HG03565 (cell line): Measurements from ENCODE around the gene MALT1.
A peak's percentile ranks its signal among the peaks of the same experiment; 100 is the strongest.

ENCODE experiments used
- ATAC-seq: cut with Tn5 transposase; IDR thresholded peaks from one replicate; pipeline ENCODE4 v1.9.1; 2021; ENCODE audit warnings: mild to moderate bottlenecking, moderate library complexity; ENCODE audit not compliant: unreplicated experiment

The MALT1 gene

GRCh38 chr18:58687871-58688308, 16.6 kb downstream of the MALT1 start:
- ATAC-seq = peak; percentile 88

GRCh38 chr18:58690259-58690658, 19.0 kb downstream of the MALT1 start:
- no peak for ATAC-seq

DNA sequence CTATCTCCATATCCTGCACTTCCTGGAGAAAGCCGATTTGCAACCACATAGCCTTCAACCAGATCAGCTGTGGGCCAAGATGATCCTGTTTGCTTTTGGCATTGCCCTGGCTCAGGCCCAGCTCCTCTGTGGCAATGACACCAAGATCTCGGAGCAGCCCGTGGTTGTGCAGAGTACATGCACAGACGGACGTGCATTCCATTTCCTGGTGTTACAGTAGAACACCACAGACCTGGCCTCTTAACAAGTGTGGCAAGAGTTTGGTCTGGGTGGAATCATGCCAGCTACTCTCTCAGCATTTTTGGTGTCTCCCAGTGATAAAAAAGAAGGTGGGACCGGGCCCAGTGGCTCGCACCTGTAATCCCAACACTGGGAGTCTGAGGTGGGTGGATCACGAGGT, 20.0 kb downstream of the MALT1 start:
- no peak for ATAC-seq

GRCh38 chr18:58692422-58693185, 21.3 kb downstream of the MALT1 start:
- no peak for ATAC-seq

DNA sequence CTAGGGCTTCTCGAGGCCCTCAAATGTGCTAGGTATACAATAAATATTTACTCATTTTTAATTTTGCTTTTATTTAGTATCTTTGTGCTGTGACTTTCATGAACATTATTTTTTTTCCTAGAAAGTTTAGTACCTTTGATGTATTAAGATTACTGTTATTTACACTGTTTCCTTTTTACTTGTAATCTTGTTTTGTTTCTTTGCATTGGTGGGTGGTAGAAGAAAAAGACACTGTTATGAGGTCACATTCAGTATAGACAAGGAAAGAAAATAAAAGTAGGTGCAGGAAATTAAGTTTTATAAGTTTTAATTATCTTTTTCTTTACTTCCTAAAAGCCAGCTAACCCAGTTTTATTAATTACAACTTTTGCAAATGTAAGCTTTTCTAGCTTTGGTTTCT, 23.0 kb downstream of the MALT1 start:
- no peak for ATAC-seq

DNA sequence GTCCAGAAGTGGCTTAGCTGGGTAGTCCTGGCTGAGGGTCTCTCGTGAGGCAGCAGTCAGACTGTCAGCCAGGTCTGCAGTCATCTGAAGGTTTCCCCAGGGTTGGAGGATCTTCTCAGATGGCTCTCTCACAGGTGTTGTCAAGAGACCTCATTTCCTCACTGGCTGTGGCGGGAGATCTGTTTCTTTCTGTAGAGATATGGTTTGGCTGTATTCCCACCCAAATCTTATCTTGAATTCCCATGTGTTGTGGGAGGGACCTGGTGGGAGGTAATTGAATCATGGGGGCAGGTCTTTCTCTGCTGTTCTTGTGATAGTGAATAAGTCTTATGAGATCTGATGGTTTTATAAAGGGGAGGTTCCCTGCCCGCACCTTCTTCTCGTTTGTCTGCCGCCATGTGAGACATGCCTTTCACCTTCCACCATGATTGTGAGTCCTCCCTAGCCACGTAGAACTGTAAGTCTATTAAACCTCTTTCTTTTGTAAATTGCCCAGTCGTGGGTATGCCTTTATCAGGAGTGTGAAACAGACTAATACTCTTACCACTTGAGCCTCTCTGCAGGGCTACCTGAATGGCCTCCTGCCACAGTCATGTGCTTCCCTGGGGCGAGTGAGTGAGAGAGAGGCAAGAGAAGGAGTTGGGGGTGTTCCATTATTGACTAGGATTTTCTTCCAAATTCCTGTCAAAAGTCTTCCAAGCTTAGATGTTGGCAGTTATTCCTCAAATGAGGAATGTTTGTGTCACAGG, 23.6 kb downstream of the MALT1 start:
- no peak for ATAC-seq

DNA sequence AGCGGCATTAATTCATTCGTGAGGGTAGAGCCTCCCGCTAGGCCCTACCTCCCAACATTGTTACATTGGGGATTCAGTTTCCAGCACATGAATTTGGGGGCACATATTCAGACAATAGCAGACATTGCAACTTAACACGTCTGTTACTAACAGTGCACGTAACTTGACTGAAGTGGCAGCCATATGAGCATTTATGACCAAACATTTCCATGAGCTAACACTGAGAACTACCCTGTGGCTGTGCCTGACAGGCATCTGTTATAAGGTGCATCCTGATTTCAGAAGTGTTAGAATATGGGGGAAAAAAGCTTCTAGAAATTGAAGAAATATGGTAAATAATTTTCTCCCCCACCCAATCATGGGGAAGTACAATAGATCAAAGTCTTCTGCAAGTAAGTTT, 24.5 kb downstream of the MALT1 start:
- ATAC-seq = no peak

DNA sequence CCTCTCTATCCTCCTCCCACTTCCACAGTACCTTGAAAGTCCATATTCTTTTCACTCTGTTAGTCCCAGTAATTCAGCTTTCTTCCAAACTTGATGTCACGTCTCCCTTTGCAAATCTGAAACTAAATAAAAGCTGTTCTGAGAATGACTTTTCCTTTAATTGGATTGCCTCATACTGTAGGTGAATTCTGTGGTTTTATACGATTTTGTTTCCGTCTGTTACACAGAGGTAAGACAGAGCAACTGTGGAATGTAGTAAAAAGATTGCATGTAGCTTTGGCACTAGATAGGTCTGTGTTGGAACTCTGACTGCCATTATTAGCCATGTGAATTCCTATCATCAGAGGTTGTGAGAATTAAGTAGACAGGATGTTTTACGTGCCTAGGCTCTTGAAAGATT, 25.9 kb downstream of the MALT1 start:
- no peak for ATAC-seq

GRCh38 chr18:58698701-58699193, 27.5 kb downstream of the MALT1 start:
- ATAC-seq = no peak

GRCh38 chr18:58699551-58699950, 28.3 kb downstream of the MALT1 start:
- no peak for ATAC-seq

DNA sequence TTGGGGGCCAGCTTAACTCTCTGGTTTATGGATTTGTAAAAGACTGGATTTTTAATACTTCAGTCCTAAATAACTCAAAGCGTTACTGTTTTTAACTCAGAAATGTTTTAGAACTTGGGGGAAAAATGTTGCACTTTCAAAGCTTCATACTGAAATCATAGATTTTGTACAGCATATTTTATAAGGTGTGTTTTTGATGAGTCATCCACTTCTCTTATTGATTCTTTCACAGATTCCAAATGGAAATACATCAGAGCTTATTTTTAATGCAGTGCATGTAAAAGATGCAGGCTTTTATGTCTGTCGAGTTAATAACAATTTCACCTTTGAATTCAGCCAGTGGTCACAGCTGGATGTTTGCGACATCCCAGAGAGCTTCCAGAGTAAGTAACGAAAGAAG, 28.9 kb downstream of the MALT1 start:
- no peak for ATAC-seq

DNA sequence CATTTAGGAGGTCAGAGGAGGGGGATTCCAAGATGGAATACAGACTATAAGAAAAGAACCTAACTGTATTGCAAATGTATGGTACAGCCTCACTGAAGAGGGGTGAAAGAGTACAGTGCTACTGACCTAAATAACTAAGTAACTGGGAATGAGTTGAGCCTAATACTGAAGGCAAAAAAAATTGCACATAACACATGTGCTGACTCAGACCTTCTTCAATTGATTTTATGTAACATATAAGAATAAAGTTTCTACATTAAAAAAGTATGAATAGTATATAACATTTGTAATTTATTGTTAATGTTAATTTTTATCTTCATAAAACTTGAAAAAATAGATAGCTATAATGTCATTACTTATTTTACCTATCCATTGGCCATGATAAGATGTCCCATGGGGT, 41.7 kb downstream of the MALT1 start:
- no peak for ATAC-seq

DNA sequence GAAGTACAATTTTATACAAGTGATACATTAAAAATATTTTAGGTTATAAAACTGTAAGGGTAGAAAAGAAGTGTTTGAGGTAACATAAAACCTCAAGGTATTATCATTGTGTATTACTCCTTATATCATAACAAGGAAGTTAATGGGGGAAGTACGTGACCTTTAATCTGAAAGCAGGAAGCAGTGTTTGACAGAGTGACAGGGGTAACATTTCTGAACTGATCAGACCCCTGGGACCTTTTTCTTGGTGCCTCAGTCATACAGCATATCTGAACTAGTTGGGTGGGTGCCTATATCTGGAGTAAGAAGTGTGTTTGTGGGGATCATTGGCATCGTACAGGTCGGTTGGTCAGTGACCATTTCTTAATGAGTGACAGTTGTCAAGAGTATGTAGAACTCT, 43.0 kb downstream of the MALT1 start:
- ATAC-seq = no peak

- no peak for ATAC-seq
Measured at GRCh38 chr18:58714821-58715220, 43.6 kb downstream of the MALT1 start.

GRCh38 chr18:58715540-58715939, 44.3 kb downstream of the MALT1 start:
- ATAC-seq = no peak

GRCh38 chr18:58716060-58716756, 44.9 kb downstream of the MALT1 start:
- no peak for ATAC-seq

DNA sequence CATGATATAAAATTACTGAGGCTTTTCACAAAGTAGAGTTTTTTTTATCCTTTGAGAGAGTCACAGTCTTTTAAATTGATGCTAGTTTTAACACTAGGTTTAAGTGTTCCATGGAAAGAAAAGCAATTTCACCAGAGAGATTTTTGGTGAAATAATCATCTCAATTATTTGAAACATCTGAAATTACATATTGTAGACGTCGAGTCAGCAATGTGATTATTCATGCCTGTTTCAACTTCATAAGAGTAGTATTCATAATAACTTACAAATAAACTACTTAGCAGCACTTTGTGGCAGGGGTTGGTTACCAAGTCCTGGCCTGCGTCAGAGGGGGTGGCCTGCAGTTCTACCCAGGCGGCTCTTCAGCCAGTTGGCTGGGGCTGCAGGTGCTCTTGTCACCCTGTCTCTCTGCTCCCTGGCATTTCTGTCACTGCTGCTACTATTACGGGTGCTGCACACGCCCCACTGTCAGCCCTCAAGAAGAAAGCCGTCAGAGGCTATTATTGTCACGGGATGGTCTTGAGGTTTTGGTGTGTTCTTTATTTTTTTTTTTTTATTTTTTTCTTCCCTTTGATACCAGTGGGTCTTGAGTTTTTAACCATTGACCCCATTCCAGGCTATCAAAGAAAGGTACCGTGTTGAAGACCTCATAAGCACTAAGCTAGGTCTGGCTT, 50.4 kb downstream of the MALT1 start:
- ATAC-seq = no peak

DNA sequence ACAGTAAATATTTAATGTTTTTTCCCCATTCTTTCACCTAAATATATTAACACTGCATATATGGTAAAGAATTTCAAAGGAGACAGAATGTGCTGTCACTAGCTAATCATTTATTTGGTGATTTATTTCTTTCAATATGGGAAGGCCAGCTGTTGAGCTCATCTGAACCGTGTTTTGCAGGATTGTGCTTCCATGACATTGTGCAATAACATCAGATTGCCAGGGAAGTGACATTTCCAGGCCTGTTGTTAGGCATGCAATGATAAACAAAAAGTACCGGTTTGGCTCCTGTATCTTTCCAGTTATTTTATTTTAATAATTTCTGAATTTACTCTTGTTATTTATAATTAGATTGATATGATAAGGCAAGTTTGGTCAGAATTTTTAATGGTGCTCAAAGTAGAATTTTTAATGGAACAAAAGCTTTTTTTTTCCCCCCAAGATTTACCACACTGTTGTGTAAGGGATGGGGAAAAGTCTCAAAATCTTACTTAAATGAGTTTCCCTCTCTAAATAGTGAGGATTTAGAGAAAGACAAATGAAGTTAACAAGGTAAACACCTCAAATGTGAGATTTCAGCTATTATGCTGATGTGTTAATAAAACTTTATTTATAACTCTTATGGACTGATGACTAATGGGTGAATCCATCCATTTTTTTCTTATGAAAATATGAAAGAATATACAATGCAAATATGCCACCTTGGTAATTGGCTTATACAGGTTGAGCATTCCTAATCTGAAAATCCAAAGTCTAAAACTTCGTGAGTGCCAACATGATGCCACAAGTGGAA, 52.7 kb downstream of the MALT1 start:
- no peak for ATAC-seq

DNA sequence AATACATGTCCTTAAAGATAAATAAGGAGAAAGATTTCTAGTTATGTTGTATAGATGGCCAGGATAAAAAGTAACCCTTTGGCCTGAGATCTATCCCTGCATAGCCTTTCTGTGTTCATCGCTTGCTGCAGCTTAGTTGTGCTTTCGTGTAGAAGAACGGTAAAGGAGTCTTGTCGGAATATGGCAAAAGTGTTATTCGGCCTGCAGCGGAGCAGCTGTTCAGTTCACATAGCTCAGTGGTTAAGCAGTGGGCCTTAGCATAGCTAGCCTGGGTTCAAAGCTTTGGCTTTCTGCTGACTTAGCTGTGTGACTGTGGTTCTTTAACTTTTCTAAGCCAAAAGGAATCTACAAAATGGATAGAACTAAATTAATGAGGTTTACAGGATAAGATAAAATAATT, 55.4 kb downstream of the MALT1 start:
- no peak for ATAC-seq

- ATAC-seq = no peak
Measured at GRCh38 chr18:58727776-58728500, 56.7 kb downstream of the MALT1 start.
